Activated naive CD4-positive, alpha-beta T cell treated with anti-CD3 and anti-CD28 coated beads, Interleukin-2, amount 50 U/mL, for 72 hours (primary cell): ENCODE measurements around the gene ANXA5. TPM values are rescaled to one million over a fixed set of nuclear protein-coding genes. Genes with fewer than 3 reads are reported as not detected.

Experiments
- total RNA-seq, 2 donors: library from RNA; stranded (reverse); gene quantifications; one replicate each; pipeline ENCODE4 v1.2.3, GENCODE V29; 2022

The ANXA5 gene
- total RNA-seq, 2 donors from 2014 or later, result 82.9 to 161 TPM

Other genes with a start within 250 kb of the ANXA5 start
- not detected for gene SMIM43, start 68.2 kb upstream of the ANXA5 start, total RNA-seq
- 10 to 100 TPM; 66.3 to 75.4 TPM for gene EXOSC9, start 104.3 kb upstream of the ANXA5 start, total RNA-seq
- gene CCNA2, start 126.9 kb upstream of the ANXA5 start, total RNA-seq, result 100 to 1,000 TPM; 105 to 125 TPM
- 10 to 100 TPM; 13.9 to 17.6 TPM for gene BBS7, start 173.5 kb upstream of the ANXA5 start, total RNA-seq